Stimulated activated CD4-positive, alpha-beta T cell treated with anti-CD3 and anti-CD28 coated beads, Interleukin-1b, Interleukin-23, amount 100 ng/mL, for 1 hour (primary cell): ENCODE measurements around the gene GALNT10.

Source experiments
- DNase-seq, 2 donors: peaks; one replicate each; pipeline ENCODE4 v3.0.0-alpha.2; 2020; ENCODE audit warnings: low read depth in 2 of 2

Gene GALNT10

DNA sequence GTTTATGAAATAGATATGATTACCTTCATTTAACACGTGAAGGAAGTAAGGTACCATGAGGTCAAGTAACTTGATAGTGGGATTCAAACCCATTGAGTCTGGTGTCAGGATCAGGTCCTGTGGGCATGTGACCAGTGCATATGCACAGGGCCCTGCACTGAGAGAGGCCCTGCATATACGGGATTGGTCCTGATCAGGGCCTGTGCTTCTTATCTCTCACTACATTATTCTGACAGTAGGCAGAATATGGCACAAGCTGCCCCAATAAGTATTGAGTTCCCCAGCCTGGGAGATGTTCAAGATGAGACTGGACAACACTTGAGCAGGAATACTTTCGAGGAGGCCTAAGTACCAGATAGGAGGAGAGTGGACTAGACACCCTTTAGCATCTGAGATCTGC, 44.0 kb downstream of the GALNT10 start:
- DNase-seq: no peak

DNA sequence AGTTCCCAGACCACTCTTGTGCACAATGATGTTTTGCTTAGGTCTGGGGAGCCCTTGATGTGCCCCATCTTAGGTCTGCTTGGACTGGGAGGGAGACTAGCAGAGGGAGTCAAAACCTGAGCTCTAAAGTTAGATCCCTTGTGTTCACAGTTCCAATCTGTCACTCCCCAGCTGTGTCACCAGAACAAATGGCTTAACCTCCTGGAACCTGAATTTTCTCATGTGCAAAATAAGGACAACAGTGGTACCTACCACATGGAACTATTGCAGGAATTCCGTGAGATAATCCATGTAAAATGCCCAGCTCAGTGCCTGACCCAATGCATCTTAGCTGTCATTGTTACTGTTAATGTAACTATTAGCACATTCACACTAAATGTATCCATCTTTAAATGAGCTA, 45.5 kb downstream of the GALNT10 start:
- DNase-seq: no peak

DNA sequence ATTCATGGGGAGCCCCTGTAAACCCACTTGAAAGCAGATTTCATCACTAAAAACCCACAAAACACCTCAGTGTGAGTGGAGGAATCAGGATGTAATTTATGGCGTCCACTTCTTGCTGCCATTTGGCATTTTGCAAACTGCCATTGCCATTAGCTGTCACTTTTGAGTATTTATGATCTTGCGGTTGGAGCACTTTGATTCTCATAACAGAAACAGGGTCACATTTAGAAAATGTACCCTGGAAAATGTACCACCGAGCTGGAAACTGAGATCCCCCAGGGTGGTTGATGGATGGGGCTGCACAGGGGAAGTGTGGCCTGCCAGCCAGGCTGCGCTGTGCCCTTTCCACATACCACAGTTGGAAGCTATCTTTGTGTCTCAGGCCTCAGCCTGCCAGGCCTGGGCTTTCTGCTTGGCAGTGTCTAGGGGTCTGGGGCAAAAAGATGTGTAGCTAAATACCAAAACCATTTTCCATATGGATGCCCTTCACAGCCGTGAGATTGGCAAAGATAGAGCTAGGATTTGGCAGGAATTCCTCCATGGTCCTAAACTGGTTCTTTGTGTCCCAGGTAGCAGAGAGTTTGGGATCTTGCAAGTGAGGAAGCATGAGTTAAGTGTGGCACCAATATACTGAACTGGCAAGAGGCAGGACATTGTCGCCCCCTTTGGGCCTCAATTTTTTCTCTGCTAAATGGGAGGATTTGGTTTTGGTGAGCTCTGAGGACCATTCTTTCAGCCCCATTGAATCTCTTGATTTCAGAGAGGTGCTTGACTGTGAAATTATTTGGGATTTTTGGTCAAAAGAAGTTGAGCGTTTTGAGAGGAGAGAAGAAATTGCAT, 46.2 kb downstream of the GALNT10 start:
- DNase-seq: no peak

DNA sequence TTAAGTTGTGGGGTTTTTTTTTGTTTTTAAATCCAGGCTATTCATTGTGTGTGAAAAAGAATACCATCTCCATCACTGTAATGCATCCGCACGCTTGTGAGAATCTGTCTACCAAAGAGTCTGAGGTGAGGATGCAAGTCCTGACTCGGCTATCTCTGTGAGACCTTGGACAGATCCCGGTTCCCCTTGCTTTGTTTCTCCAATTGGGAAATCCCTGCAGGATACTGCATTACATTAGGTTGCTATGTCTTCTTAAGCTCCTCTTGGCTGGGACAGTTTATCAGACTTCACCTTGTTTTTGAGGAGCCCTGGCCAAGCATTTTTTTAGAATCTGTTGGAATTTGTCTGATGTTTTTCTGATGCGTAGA, 46.8 kb downstream of the GALNT10 start:
- no peak for DNase-seq

DNA sequence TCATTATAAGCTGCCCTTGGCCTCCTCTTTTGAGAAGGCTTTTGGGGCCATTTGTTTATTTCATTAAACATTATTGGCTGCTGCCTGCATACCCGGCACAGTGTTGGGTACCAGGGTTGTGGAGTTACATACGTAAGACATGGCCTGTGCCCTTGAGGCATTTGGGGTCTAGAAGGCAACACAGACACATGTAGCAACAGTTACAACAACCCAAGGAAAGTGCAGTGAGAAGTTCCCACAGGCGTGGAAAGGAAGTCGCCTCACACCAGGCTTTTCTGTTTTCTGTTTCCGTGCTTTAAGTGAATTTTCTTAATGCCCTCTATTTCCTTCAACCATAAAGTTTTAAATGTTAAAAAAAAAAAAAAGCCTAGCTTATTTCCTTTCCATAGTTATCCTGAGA, 47.4 kb downstream of the GALNT10 start:
- DNase-seq: no peak

DNA sequence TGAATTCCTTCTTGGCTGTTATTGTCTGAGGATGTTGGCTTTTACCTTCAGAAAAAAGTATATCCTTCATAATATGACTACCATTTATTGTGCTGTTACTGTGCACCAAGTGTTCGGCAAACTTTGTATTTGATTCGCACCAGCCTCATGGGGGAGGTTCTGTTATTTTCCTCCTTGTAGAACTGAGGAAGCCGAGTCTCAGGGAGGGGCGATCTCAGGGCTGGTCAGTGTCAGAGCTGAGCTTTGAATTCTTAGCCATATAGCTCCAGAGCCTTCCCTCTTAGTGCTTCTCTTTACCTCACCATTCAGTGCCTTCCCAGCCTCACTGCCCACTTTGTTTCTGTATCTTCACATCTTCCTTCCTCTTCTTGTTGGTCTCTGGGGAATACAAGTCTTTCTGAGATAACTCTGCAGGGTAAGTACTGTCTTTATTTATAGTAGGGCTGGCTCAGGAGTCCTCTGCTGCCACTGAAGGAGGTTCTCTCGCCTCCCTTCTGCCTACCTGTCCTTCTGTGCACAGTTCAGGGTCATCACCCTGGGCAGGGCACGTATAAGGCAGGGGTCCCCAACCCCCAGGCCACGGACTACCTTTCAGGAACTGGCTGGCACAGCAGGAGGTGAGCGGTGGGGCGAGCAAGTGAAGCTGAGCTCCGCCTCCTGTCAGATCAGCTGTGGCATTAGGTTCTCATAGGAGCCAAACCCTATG, 48.4 kb downstream of the GALNT10 start:
- DNase-seq: no peak

DNA sequence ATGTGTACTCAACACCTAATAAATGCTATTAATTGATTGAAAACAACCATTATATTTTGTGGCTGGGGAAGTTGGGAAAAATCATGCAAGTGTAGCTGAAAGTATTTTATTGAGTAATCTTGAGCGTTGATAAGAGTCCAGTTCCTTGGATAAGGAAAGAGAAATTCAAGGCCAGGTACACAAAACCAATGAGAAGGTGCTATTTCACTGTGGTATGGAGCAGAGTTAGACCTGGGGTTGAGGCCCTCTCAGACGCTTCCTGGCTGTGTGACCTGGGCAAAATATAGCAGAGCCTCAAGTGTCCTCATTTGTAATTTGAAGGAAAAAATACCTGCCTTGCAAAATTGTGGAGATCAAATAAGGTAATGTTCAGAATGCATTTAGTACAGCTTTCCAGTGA, 50.1 kb downstream of the GALNT10 start:
- DNase-seq: no peak

DNA sequence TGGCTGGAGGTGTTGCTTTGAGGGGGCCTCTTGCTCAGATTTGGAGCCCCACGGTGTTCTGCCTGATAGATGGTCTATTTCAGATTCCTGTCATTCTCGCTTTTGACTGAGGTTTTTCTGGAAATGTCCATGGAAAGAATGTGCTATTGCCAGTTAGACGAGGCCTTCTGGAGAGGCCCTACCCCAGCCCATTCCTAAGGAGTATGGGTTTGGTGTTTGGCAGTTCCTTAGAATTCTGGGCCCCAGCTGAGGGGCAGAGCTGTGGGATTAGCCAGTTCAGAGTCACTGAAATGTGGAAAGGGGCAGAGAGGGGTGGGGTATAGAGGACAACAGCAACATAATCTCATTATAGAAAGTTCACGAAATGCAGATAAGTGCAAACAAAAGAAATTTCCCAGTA, 50.5 kb downstream of the GALNT10 start:
- no peak for DNase-seq

DNA sequence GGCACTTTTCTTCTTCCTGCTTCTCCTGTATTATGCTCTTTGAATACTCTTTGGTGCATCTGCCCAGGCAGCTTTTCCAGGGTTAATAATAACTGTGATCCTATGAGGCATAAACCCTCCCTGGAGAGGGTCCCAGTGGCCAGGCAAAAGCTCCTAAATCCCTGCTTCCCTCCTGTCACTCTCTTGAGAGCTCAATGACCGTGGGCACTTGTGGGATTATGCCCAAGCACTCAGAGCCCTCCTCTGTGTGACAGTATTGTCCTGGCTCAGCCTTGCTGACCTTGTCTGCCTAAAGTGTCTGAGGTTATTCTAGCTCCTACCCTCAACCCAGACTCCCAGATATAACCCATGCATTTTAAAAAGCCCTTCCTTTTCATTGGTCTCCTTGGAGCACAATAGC, 51.9 kb downstream of the GALNT10 start:
- no peak for DNase-seq

DNA sequence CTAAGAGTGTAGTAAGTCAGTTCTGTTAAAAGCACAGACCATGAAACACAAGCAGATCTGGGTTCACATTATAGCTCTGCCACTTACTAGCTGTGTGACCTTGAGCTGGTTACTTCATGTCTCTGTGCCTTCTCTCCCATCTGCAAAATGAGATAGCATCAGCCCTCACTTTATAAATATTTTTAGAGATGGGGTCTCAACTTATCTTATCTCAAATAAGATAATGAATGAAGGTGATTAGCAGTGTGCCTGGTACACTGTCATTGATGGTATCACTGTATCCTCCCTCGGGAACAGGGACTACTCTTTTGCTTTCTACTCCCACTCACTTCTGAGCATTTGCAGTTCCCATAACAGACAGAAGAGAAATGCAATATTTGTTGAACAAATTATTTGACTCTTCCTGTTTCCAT, 52.4 kb downstream of the GALNT10 start:
- no peak for DNase-seq

DNA sequence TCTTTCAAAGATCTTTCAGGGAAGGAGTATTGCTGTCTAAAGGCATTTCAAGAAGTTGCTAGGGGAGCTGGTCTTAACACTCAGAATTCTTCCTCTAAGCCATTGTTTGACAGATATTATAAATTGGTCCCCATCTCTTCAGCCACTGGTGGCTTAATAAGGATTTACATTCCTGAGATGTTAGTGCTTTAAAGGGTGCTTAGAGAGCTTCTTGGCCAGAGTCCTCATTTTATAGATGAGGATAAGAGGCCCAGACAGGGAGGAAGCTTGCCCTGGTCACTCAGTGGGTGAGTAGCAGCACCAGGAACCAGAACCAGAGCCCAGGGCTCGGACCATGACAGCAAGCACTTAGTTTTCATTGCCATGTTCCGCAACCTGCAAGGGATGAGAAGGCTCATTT, 53.2 kb downstream of the GALNT10 start:
- DNase-seq: no peak

DNA sequence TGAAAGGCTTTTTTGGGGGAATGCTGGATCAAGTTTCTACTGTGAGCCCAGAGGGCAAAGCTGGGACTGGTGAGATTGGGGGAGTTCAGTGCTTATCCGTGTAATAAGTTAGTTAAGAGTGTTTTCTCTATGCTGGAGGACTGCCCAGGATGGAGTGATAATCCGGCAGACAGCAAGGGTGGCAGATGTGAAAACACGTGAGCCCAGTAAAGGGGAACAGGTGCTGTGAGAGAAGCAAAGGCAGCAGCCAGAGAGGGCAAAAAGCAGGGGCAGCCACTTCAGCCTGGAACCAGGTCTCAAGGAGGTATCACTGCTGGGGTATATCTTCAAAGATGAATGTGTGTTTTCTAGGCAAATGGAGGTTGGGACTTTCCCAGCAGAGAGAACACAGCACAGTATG, 53.9 kb downstream of the GALNT10 start:
- DNase-seq: no peak

DNA sequence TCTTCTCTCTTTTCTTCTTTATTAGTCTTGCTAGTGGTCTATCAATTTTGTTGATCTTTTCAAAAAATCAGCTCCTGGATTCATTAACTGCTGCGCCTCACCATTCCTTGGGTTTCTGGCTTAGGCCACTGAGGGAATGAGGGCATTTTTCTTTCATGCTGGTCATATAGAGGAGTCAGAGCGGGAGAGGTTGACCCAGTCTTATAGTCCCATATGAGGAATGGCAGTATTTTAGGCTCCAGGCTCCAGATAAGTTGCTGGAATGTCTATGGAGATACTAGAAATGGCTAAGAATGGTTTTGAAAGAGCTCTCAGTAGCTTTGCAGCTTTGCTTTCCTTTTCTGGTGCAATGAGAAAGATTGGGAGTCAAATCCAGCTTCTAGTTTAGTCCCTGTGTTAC, 58.2 kb downstream of the GALNT10 start:
- no peak for DNase-seq

DNA sequence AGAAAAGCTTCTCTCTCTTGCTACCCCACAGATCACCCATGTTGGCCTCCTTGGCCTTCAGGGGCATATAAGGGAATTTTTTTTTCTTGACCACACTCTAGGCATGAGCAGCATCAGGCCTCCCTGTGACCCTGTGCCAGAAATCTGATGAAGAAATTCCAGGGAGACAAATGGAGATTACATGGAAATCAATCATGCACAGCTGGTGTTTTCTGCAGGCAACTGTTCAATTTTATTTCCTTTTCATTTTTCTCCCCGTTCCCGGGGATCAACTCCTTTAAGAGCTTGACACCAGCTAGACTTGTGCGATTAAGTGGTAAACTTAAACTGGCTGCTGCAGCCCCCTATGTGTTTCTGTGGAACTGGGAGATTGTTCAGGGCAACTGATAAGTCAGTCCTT, 59.3 kb downstream of the GALNT10 start:
- DNase-seq: no peak

DNA sequence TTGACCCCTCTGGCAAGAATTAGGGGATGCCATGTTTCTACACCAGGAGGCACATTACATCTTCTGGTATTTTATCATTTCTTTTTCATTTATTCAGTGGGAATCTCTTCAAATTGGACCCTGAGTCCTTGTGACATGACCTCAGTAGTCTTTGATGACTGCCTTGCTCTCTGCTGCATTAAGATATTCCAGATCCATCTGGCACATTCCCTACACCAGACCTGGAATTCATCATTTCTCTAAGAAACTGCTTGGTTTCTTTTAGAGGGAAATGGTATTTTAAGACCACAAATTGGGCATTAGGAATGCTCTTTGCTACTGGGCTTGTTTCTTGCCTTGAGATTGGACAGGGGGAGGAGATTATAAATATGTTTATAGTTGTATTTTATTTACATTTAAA, 61.0 kb downstream of the GALNT10 start:
- DNase-seq: no peak

DNA sequence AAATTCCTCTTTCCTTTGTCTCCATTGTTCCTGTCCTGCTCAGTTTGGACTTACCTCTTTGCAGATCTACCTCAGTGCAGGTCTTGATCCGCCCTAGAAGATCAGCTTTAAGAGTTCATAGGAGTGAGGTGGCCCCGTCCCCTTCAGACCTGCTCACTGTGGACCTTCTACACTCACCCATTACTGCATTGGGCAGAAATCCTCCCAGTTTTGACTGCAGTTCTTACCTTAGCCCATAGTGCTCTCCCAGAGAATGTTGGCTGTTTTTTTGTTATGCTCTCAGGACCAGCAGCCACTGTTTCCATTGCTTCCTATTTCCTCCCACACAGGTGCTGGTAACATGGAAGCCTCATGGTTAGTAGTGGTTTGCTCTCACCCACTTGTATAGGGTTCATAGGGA, 63.3 kb downstream of the GALNT10 start:
- no peak for DNase-seq

DNA sequence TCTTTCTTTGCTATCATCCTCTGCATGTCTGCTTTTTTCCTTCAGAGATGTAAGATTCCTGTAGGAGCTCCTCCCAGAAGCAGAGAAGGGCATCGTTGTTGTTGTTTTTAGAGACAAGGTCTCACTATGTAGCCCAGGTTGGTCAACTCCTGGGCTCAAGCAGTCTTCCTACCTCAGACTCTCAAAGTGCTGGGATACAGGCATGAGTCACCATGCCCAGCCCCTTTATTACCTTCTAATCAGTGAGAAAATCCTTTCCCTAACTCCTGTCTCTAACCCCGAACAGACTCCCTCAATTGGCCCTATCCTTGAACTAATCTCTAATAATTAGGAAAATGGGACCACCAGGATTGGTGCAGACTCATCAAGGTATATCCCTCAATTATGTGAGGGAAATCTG, 64.4 kb downstream of the GALNT10 start:
- no peak for DNase-seq

DNA sequence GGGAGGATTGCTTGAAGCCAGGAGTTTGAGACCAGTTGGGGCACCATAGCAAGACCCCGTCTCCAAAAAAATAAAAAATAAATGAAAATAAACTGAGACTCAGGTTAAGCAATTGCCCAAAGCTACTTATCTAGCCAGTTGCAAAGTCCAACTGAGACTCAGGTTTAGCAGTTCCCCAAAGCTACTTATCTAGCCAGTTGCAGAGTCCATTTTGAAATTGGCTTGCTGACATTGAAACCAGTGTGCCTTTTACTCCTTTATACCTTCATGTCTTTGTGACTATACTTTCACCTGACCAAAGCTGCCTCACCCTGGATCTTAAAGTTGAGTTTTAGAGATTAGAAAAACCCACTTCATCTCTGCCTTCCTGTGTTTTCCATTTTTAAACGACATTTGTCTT, 66.5 kb downstream of the GALNT10 start:
- no peak for DNase-seq

DNA sequence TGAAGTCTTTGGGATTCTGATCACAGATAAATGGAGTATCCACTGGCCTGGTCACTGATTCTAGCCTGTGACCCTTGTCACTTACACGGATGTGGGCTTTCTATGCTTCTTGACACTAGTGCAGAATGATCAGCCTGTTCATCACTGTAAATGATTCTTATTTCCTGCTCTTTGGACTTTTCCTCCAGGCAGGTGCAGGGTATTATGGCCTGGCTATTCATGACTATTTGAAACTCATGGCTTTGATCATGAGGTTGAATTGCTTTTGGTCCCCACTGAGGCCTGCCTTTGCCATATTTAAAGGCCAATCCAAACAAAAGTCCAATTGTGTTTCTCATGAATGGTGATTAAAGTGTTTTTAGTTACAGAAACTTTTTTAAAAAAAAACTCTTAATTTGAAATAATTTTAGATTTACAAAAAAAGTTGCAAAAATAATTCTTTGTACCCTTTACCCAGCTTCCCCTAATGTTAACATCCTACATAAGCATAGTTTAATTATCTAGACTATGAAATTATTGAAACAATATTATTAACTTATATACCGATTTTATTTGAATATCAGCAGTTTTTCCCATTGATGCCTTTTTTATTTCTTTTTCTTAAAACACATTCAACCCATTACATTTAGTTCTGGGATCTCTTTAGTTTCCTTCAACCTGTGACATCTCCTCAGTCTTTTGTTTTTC, 68.1 kb downstream of the GALNT10 start:
- DNase-seq: no peak

DNA sequence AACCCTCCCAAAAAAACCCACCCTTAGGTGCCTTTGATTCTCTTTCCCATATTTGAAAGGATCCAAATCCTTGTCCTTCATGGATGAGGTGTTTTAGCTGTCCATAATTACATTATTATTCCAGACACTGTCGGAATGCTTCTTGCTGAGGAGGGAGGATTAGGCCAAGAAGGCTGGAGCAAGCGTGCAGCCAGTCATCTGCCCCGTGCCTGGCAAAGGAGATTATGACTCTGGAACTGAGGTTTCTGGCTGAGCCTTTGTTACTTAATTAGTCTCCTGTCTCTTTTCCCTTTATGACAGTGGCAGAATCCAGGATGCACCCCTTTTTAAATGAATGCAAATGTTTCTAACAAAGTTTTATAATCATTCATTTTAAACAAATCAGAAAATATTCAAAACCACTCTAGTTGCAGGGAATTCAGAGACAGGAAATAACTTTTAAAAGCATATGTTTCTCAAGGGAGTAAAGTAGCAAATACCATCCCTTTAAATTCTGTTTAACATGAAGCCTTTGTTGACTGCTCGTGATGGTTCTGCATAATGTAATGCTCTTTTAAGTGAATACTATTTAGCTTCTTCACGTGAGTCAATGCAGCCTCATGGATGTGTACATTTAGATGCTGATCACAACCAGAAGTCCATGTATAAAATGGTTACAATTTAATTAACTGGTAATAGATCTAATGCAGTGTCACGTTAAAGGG, 69.8 kb downstream of the GALNT10 start:
- DNase-seq: no peak

DNA sequence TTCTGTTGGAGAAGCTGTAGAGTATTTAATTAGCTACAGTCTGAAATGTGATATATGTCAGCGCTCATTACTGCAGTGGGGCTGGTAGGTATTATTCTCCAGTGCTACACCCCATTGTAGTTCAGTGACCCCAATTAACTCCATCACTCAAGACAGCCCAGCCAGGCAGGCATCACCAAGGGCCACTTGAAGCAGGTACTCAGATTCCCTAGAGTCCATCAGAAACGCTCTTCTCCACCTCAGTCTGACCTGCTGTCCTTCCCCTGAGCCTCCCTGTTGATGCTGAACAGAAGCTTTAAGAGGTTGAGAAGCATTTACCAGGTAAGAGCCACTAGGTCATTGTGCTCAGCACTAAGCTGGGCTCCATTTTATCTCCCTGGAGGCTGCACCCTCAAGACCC, 71.8 kb downstream of the GALNT10 start:
- DNase-seq: no peak

DNA sequence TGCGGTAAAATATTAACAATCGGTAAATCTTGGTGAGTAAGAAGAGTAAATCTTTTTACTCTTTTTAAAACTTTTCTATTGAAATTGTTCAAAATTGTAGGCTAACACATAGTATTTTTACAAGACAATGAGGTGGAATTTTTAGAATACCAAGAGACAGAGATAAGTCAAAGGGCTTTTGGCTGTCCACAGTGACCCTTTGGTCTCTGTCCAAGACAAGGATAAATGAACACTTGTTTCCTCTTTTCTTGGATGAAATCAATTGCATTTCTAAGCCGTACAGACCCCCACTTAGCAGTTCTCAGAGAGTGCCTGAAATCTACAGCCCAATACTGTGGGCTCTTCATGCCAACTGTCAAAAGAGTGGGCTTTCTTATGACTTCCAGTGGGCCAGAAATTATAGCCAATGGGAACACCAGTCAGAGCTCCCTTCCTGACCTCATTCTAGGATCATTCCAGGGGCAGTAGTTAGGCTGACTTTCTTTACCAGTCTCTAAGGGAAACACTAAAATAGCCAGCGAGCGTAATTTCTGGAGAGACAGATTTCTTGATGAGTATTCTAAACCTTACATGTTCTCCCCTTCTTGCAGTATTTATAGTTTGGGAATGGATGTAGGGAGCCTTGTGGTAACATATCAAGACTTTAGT, 74.1 kb downstream of the GALNT10 start:
- DNase-seq: no peak
